Pancreas (tissue), 10 donors: Measurements from ENCODE around the gene ABCA3. TPM values are rescaled to one million over a fixed set of nuclear protein-coding genes. Genes with fewer than 3 reads are reported as not detected.

Experiments used
- ATAC-seq, 4 donors: fragments of 200-7000 bp; cut with Tn5 transposase; one replicate each; pipeline versions ENCODE4 v1.8.0 to v1.9.1; 2020; ENCODE audit warnings: mild to moderate bottlenecking in 4 of 4, moderate library complexity in 4 of 4
- DNase-seq, 6 donors: peaks; one replicate each; pipeline ENCODE4 v3.0.0-alpha.2; 2020
- FAIRE-seq: peaks from 2 replicates; lab custom pipeline; 2012; peaks lifted over from hg19 to GRCh38; lab: Jason Lieb, UNC
- H3K27ac ChIP-seq, 4 donors: fragments of 200-600 bp; sonication (generic); 1 replicate in 3 of 4; 2 replicates in 1 of 4; pipeline versions ENCODE4 v1.5.0 to v1.8.0; 2020
- H3K27me3 ChIP-seq, 4 donors: fragments of 200-600 bp; one replicate each; pipeline ENCODE4 v1.8.0; 2021
- H3K36me3 ChIP-seq, 3 donors: fragments of 200-600 bp; sonication (generic) in 1 of 3; one replicate each; pipeline versions ENCODE4 v1.5.0 to v1.8.0; 2020 to 2021
- H3K4me1 ChIP-seq, 3 donors: fragments of 200-600 bp; one replicate each; pipeline ENCODE4 v1.8.0; 2021
- H3K4me3 ChIP-seq, 4 donors: fragments of 200-600 bp; sonication (generic) in 2 of 4; one replicate each; pipeline versions ENCODE4 v1.5.0 to v1.8.0; 2020 to 2021
- H3K9me3 ChIP-seq, 4 donors: fragments of 200-600 bp; one replicate each; pipeline ENCODE4 v1.8.0; 2021
- CTCF ChIP-seq, 4 donors: fragments of 200-600 bp; sonication (generic) in 3 of 4; IDR thresholded peaks; one replicate each; pipeline versions ENCODE4 v1.5.0 to v1.8.0; 2021; ENCODE audit warnings: antibody characterized with exemption in 4 of 4
- WGBS, 2 donors: extraction: QIAGEN DNeasy Blood & Tissue Kit; methylation state at CpG; one replicate each; pipeline ENCODE4 v1.1.7; 2013; 5-methylcytosine and 5-hydroxymethylcytosine counted together
- intact Hi-C, 3 donors: fragments of 100-400 bp; cut with DNase I; formaldehyde crosslinking; loops; one replicate each; pipeline versions ENCODE4 v1.11.1 to v1.14.2; 2022
- polyA plus RNA-seq, 2 donors: library from polyadenylated mRNA; stranded (reverse); fragments of 200-250 nt; gene quantifications; one replicate each; pipeline ENCODE4 v1.2.3, GENCODE V29; 2013
- total RNA-seq, 6 donors: library from RNA; stranded (reverse); fragmentation: NEBNext Ultra II Directional in 4 of 6; extraction: Animal tissue kit (Norgen Biotek cat#: 25700) in 4 of 6; gene quantifications; one replicate each; pipeline versions ENCODE4 v1.2.1 to v1.2.4, GENCODE V29; 2021 to 2023
- donor health status: healthy with polysubstance abuse.
- donor health status: DM: no; HTN: no; CAD: no; lungs with moderate emphysema.
- donor health status: DM: no; HTN: no; CAD: no.
- donor health status: control.
- donor health status: control.
- donor health status: Bipolar disorder and iron deficiency.
- donor health status: DM: yes; HTN: yes; CAD: no.
- donor health status: DM: no; HTN: no; CAD: no.
- donor health status: DM: no; HTN: no; CAD: no.
- donor health status: DM: yes; HTN: yes; CAD: no.

The ABCA3 gene
- total and polyA plus RNA-seq, 8 donors: 12.7 to 26.5 (median 18.0) TPM

- intact Hi-C loops: no loop called here
- 74 to 78% methylated on average over 3 of the region's 3 CpGs for WGBS, 2 donors
- no peaks in the 10 kb centered on the region for H3K9me3 ChIP-seq
- H3K4me1 ChIP-seq: peaks cover 0 to 10% (median 6%) of the 10 kb centered on the region in 3 donors
- TF ChIP-seq CTCF (IDR thresholded peaks at IDR 0.05): no peak
- FAIRE-seq (no peak), DNase-seq (no peak), ATAC-seq (no peak)
- no peaks in the 10 kb centered on the region for H3K36me3 ChIP-seq
- H3K27me3 ChIP-seq: no peaks in the 10 kb centered on the region
- H3K4me3 ChIP-seq: no peak overlapping the region
- no peak overlapping the region for H3K27ac ChIP-seq
These were observed 44.8 kb upstream of the ABCA3 start for GRCh38 chr16:2385190-2385836.

- Histone ChIP-seq H3K27me3 (no peaks in the 10 kb centered on the region), H3K4me3 (no peak overlapping the region), H3K9me3 (no peaks in the 10 kb centered on the region), H3K36me3 (no peaks in the 10 kb centered on the region), H3K4me1 (peaks cover 0 to 10% (median 6%) of the 10 kb centered on the region in 3 donors), H3K27ac (no peak overlapping the region)
- FAIRE-seq (no peak), DNase-seq (no peak), ATAC-seq (no peak)
- 32 to 33% methylated on average over 2 of the region's 2 CpGs for WGBS, 2 donors
- no peak for TF ChIP-seq CTCF (IDR thresholded peaks at IDR 0.05)
- intact Hi-C loops: no loop called here
These were observed 43.9 kb upstream of the ABCA3 start for GRCh38 chr16:2384426-2384825.

GRCh38 chr16:2383501-2383900, 43.0 kb upstream of the ABCA3 start:
- no peaks in the 10 kb centered on the region for H3K27me3 ChIP-seq
- H3K36me3 ChIP-seq: no peaks in the 10 kb centered on the region
- no peak for TF ChIP-seq CTCF (IDR thresholded peaks at IDR 0.05)
- peaks cover 0 to 10% (median 6%) of the 10 kb centered on the region in 3 donors for H3K4me1 ChIP-seq
- 94 to 98% methylated on average over 1 of the region's 1 CpG for WGBS, 2 donors
- no peak overlapping the region for H3K4me3 ChIP-seq
- no peaks in the 10 kb centered on the region for H3K9me3 ChIP-seq
- intact Hi-C loops: no loop called here
- no peak for ATAC-seq
- no peak for FAIRE-seq
- DNase-seq: no peak
- H3K27ac ChIP-seq: no peak overlapping the region

- DNase-seq: no peak
- intact Hi-C loops: no loop called here
- Histone ChIP-seq H3K9me3 (no peaks in the 10 kb centered on the region), H3K27ac (no peak overlapping the region), H3K4me3 (no peak overlapping the region), H3K4me1 (no peaks in the 10 kb centered on the region), H3K36me3 (no peaks in the 10 kb centered on the region), H3K27me3 (no peaks in the 10 kb centered on the region)
- FAIRE-seq: no peak
- TF ChIP-seq CTCF (IDR thresholded peaks at IDR 0.05): no peak
- no peak for ATAC-seq
- 48 to 61% methylated on average over 3 of the region's 3 CpGs for WGBS, 2 donors
These were observed 34.1 kb upstream of the ABCA3 start for GRCh38 chr16:2374644-2375043.

- H3K27me3 ChIP-seq: no peaks in the 10 kb centered on the region
- DNase-seq (no peak), ATAC-seq (no peak), FAIRE-seq (no peak)
- H3K9me3 ChIP-seq: no peaks in the 10 kb centered on the region
- no peak overlapping the region for H3K27ac ChIP-seq
- TF ChIP-seq CTCF (IDR thresholded peaks at IDR 0.05): no peak
- WGBS, 2 donors: 85 to 94% methylated on average over 4 of the region's 4 CpGs
- H3K4me1 ChIP-seq: no peaks in the 10 kb centered on the region
- H3K36me3 ChIP-seq: no peaks in the 10 kb centered on the region
- intact Hi-C loops: no loop called here
- no peak overlapping the region for H3K4me3 ChIP-seq
These were observed 32.6 kb upstream of the ABCA3 start for GRCh38 chr16:2373176-2373575.
